Fibroblast of lung (primary cell): ENCODE data around the gene PELO. TPM values are rescaled to one million over a fixed set of nuclear protein-coding genes. Genes with fewer than 3 reads are reported as not detected.

Experiments used
- DNase-seq, 2 donors: peaks; one replicate each; pipeline versions ENCODE4 v3.0.0 to v3.0.0-alpha.2; 2010; ENCODE audit warnings: low read depth in 2 of 2
- H2AFZ ChIP-seq: 2 replicates; pipeline ENCODE4 v1.5.1; 2012; ENCODE audit warnings: low read length, control low read depth, inconsistent platforms
- H3K27ac ChIP-seq: 2 replicates; pipeline ENCODE4 v1.5.1; 2011; ENCODE audit warnings: low read length, control low read depth; ENCODE audit not compliant: insufficient read depth
- H3K27me3 ChIP-seq: 2 replicates; pipeline ENCODE4 v1.5.1; 2011; ENCODE audit warnings: mild to moderate bottlenecking, low read length; ENCODE audit not compliant: control insufficient read depth, insufficient read depth
- H3K36me3 ChIP-seq: 2 replicates; pipeline ENCODE4 v1.5.1; 2011; ENCODE audit warnings: low read length; ENCODE audit not compliant: control insufficient read depth, insufficient read depth
- H3K4me1 ChIP-seq: 2 replicates; pipeline ENCODE4 v1.5.1; 2011; ENCODE audit warnings: low read length; ENCODE audit not compliant: control insufficient read depth, insufficient read depth; ENCODE audit errors: extremely low read depth
- H3K4me2 ChIP-seq: 2 replicates; pipeline ENCODE4 v1.5.1; 2011; ENCODE audit warnings: low read length, control low read depth; ENCODE audit not compliant: insufficient read depth; ENCODE audit errors: extremely low read depth
- H3K4me3 ChIP-seq, 4 experiments: fragments of 200-600 bp in 1 of 4; sonication (generic) in 1 of 4; replicated peaks in 1 of 4; 2 replicates each; pipeline ENCODE4 v1.5.1; 2011 to 2016; ENCODE audit warnings: low read length in 4 of 4, low read depth in 3 of 4, mild to moderate bottlenecking in 3 of 4, control low read depth in 2 of 4, inconsistent platforms in 1 of 4, mixed read lengths in 1 of 4; ENCODE audit not compliant: insufficient read depth in 1 of 4; ENCODE audit errors: control extremely low read depth in 1 of 4
- H3K79me2 ChIP-seq: 2 replicates; pipeline ENCODE4 v1.5.1; 2012; ENCODE audit warnings: mild to moderate bottlenecking, low read length, inconsistent platforms; ENCODE audit not compliant: control insufficient read depth, insufficient read depth
- H3K9ac ChIP-seq: 2 replicates; pipeline ENCODE4 v1.5.1; 2011; ENCODE audit warnings: mild to moderate bottlenecking, low read length, control low read depth; ENCODE audit not compliant: insufficient read depth
- H3K9me3 ChIP-seq: 2 replicates; pipeline ENCODE4 v1.5.1; 2012; ENCODE audit warnings: low read depth, low read length; ENCODE audit not compliant: control insufficient read depth, insufficient read depth
- H4K20me1 ChIP-seq: 2 replicates; pipeline ENCODE4 v1.5.1; 2011; ENCODE audit warnings: low read length; ENCODE audit not compliant: control insufficient read depth, insufficient read depth; ENCODE audit errors: extremely low read depth
- CTCF ChIP-seq, 2 donors: IDR thresholded peaks in 1 of 2; conservative IDR thresholded peaks in 1 of 2; 1 replicate in 1 of 2; 2 replicates in 1 of 2; pipeline ENCODE4 v1.5.1; 2011 to 2012; ENCODE audit warnings: low read length in 2 of 2, control low read depth in 1 of 2, inconsistent platforms in 1 of 2, low read depth in 1 of 2, mild to moderate bottlenecking in 1 of 2
- EZH2 ChIP-seq: IDR thresholded peaks from 2 replicates; pipeline ENCODE4 v1.5.1; 2012; ENCODE audit warnings: low read length, control low read depth, mild to moderate bottlenecking; ENCODE audit errors: missing control alignments
- polyA plus RNA-seq, 2 donors: library from polyadenylated mRNA; depleted of rRNA in 1 of 2; stranded (reverse) in 1 of 2; unstranded in 1 of 2; fragments of >200 nt; gene quantifications; 2 replicates each; pipeline ENCODE4 v1.2.1, GENCODE V29; 2011 to 2012; ENCODE audit warnings: missing spikeins in 1 of 2
- total RNA-seq: library from RNA; depleted of rRNA; stranded (reverse); fragments of >200 nt; gene quantifications from 2 replicates; pipeline ENCODE4 v1.2.1, GENCODE V29; 2014

Gene PELO
- total and polyA plus RNA-seq, 2 donors (not counting 1 experiment from before 2014, with no cell fraction given): 30.5 to 45.2 TPM

- peak overlapping the region; percentile 29 for H3K9ac ChIP-seq
- no peaks in the 10 kb centered on the region for H3K27me3 ChIP-seq
- no peaks in the 10 kb centered on the region for H4K20me1 ChIP-seq
- no peaks in the 10 kb centered on the region for H3K79me2 ChIP-seq
- peak overlapping the region; percentile 83 for H3K4me2 ChIP-seq
- TF ChIP-seq CTCF (conservative IDR thresholded peaks at IDR 0.05 in 1 of 2, IDR thresholded peaks at IDR 0.05 in 1 of 2; ENCODE audit: low read depth in 1 of 2, low read length in 2 of 2) (peak in 1 of 2 donors; percentile 9), EZH2 (no peak)
- peak overlapping the region; percentile 34 for H2AFZ ChIP-seq
- H3K4me3 ChIP-seq: peak overlapping the region in 1 of 4 experiments; percentile 13
- DNase-seq: peak; percentile 52 to 75
- no peaks in the 10 kb centered on the region for H3K9me3 ChIP-seq
- no peaks in the 10 kb centered on the region for H3K36me3 ChIP-seq
- peak overlapping the region; percentile 84 for H3K27ac ChIP-seq
- peaks cover 9% of the 10 kb centered on the region for H3K4me1 ChIP-seq
These were observed 49.4 kb downstream of the PELO start for GRCh38 chr5:52837068-52837467.

Other genes starting within 250 kb of the PELO start
- 12.1 and 12.6 TPM in 2 replicates for gene ITGA1, start within 50 bp of the PELO start, total RNA-seq
- 7.0 and 115 TPM in 2 replicates for gene ITGA1, start within 50 bp of the PELO start, polyA plus RNA-seq
- 50.1 and 75.5 TPM in 2 replicates for gene ITGA2, start 201.4 kb downstream of the PELO start, total RNA-seq
- gene ITGA2, start 201.4 kb downstream of the PELO start, polyA plus RNA-seq: 9.4 and 32.9 TPM in 2 replicates